Astrocyte of the cerebellum (primary cell): Measurements from ENCODE around the gene NPAS1.

ENCODE experiments used
- DNase-seq: peaks from one replicate; pipeline ENCODE4 v3.0.0-alpha.2; 2011; ENCODE audit warnings: low read depth
- H3K4me3 ChIP-seq: 2 replicates; pipeline ENCODE4 v1.5.1; 2011; ENCODE audit warnings: mild to moderate bottlenecking, low read depth, low read length, moderate library complexity
- in situ Hi-C: cut with HindIII; loops from 2 replicates; pipeline ENCODE4 v1.10.0; 2017; ENCODE audit warnings: low sequenced_read_pairs
- TF ChIP-seq, protein P1 (sequence below): IDR thresholded peaks from 2 replicates; pipeline ENCODE4 v1.5.1; 2012; ENCODE audit warnings: low read length, low read depth, moderate library complexity, mild to moderate bottlenecking; ENCODE audit errors: missing control alignments

Gene NPAS1

DNA sequence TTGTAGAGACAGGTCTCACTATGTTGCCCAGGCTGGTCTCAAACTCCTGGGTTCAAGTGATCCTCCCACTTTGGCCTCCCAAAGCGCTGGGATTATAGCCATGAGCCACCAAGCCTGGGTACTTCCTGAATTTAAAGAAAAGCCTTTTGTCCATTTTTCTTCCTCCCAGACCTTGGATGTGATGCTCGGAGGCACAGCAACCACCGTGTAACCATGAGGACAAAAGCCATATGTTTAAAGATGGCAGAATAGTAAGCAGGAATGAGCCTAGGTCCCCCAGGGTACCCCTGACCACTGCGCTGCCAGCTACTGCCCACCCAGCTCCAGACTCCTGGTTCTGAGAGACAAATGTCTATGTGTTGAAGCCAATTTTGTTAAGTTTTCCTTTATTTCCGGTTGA lies 62.9 kb downstream of the NPAS1 start:
- TF ChIP-seq, protein P1, sequence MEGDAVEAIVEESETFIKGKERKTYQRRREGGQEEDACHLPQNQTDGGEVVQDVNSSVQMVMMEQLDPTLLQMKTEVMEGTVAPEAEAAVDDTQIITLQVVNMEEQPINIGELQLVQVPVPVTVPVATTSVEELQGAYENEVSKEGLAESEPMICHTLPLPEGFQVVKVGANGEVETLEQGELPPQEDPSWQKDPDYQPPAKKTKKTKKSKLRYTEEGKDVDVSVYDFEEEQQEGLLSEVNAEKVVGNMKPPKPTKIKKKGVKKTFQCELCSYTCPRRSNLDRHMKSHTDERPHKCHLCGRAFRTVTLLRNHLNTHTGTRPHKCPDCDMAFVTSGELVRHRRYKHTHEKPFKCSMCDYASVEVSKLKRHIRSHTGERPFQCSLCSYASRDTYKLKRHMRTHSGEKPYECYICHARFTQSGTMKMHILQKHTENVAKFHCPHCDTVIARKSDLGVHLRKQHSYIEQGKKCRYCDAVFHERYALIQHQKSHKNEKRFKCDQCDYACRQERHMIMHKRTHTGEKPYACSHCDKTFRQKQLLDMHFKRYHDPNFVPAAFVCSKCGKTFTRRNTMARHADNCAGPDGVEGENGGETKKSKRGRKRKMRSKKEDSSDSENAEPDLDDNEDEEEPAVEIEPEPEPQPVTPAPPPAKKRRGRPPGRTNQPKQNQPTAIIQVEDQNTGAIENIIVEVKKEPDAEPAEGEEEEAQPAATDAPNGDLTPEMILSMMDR: no peak
- no peak for DNase-seq
- H3K4me3 ChIP-seq: no peak overlapping the region
- in situ Hi-C loops: loop anchor here (5.0 kb wide), 1 partner anchor 45 kb away; no protein-coding TSS in a partner anchor

DNA sequence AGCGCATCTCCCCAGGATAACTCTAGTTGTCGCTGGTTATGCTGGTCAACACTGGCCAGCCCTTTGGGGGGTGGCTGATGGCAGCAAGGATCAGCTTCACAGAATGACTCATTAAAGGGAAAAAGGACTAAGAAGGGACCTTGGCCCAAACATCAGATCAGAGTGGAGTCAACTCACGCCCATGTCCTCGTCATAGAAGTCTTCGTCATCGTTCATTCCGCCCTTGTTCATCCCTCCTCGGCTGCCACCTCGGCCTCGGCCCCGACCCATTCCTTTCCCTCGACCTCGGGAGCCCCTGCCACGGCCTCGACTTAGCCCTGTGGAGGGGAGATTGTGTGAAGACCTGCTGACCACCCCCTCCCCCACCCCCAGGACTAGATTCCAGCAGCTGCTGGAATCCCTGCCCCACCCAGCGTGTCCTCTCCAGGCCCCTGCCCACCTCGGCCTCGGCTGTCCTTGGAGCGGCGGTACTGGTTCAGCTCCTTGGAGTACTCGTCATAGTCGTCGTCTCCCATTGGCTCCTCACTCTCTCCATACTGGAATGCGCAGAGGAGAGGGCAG lies 65.3 kb downstream of the NPAS1 start:
- in situ Hi-C loops: loop anchor here (5.0 kb wide), 1 partner anchor 42 kb away; no protein-coding TSS in a partner anchor
- TF ChIP-seq, protein P1: no peak
- no peak for DNase-seq
- H3K4me3 ChIP-seq: no peak overlapping the region

DNA sequence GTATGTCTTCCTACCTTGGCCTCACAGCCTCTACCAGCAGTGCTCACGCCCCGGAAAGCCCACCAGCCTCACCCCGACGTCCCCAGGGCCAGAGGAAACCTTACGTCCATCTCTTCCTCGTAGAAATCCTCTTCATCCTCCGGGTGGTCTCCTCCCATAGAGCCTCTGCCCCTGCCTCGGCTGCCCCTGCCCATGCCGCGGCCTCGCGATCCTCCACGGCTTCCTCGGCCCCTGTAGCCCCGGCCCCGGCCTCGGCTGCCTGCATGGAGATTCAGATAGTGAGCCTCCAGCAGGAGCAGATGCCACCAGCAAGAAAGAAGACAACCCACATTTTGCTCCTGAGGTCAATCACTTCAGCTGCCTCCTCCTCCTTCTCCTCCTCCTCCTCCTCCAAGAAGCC lies 66.6 kb downstream of the NPAS1 start:
- in situ Hi-C loops: no loop called here
- DNase-seq: no peak
- H3K4me3 ChIP-seq: no peak overlapping the region
- TF ChIP-seq, protein P1: no peak

DNA sequence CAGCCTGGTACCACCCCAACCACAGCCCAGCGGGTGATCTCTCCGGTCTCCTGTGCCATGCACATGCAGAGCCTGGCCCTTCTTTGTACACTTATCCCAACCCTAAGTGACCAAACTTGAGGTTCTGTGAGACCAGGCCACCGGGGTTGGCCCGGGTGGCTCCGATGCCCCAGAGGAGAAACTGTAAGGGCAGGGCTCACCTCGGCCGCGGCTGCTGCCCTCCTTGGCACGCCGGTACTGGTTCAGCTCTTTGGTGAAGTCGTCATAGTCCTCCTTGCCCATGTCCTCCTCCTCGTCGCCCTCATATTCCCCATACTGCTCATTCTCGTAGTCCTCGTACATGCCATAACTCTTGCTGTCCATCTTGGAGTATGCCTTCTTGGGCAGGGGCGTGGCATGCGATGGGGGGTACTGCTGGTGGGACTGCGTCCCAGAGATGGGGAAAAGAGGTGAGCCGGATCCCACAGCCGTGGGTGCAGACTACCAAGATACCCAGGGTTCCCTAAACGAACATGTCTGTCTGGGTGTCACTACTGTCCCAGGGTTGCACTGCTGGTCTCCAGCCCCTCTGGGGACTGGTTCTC lies 70.2 kb downstream of the NPAS1 start:
- no peak for DNase-seq
- in situ Hi-C loops: no loop called here
- no peak overlapping the region for H3K4me3 ChIP-seq
- TF ChIP-seq, protein P1: no peak

DNA sequence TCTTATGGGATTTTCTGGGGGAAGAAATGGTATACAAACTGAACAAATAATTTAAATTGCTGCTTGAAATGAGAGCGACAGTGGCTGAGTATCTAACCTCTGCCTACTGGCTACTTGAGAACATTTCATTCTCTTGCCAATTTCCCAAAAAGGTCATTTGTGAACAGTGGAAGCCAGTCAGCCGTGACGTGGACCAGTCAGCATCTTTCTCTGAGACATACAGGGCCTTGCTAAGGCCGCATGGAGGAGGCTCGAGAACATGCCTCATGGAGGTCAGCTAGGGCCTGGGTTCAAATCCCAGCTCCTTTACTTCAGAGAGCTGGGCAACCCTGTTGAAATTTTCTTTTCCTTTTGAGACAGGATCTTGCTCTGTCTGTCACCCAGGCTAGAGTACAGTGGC lies 73.6 kb downstream of the NPAS1 start:
- TF ChIP-seq, protein P1: no peak
- H3K4me3 ChIP-seq: no peak overlapping the region
- in situ Hi-C loops: no loop called here
- no peak for DNase-seq

DNA sequence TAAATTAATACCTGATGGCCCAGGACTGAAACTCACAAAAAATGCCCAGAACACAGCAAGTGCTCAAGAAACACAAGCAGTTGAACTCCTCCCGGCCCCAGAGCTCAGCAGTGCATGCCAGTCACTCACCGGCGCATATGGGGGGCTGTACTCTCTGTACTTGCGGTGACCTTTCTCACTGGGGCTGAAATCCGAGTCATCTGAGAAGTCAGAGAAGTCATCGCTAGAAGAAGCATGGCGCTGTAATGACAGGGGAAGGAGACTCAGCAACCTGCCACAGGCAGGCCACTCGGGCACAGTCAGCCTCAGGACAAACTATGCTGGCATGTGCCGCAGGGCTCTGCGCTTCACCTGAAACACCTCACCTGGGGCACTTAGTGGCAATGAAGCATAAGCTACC lies 74.2 kb downstream of the NPAS1 start:
- TF ChIP-seq, protein P1: no peak
- no peak overlapping the region for H3K4me3 ChIP-seq
- DNase-seq: no peak
- in situ Hi-C loops: no loop called here
